Measurements from ENCODE around the gene FBLN1. TPM values are rescaled to one million over a fixed set of nuclear protein-coding genes. Genes with fewer than 3 reads are reported as not detected.
"Not testable (repeated sequence)": the region's sequence is repeated elsewhere in the genome, so short reads cannot be mapped to it uniquely, and the experiment has no call there.

The FBLN1 gene
- total RNA-seq, 1 donor from 2014 or later, result 307 TPM

- TF ChIP-seq CTCF (IDR thresholded peaks at IDR 0.05), result no peak
- no peak for DNase-seq
- intact Hi-C loops (cut with DNase I), result no loop called here
These were observed 118.0 kb downstream of the FBLN1 start for GRCh38 chr22:45620706-45621105.

GRCh38 chr22:45621836-45622600 is 119.3 kb downstream of the FBLN1 start:
- no peak for DNase-seq
- no peak for TF ChIP-seq CTCF (IDR thresholded peaks at IDR 0.05)
- no peak for ATAC-seq

More at GRCh38 chr22:45620706-45621105, 118.0 kb downstream of the FBLN1 start:
- no peak overlapping the region for H3K4me3 ChIP-seq
- no peaks in the 10 kb centered on the region for H3K9me3 ChIP-seq
- no peak overlapping the region for H3K27ac ChIP-seq
- peaks cover 8% of the 10 kb centered on the region for H3K4me1 ChIP-seq
- H3K27me3 ChIP-seq (ENCODE audit: low read depth), result peaks cover 3% of the 10 kb centered on the region
- no peaks in the 10 kb centered on the region for H3K36me3 ChIP-seq
- peak in 1 of 2 donors; percentile 31 for ATAC-seq

GRCh38 chr22:45623464-45624145 is 120.9 kb downstream of the FBLN1 start:
- peak in 1 of 2 donors; percentile 31 for ATAC-seq
- intact Hi-C loops (cut with DNase I); H3K36me3 ChIP-seq; H3K9me3 ChIP-seq; H3K27me3 ChIP-seq (ENCODE audit: low read depth); H3K4me1 ChIP-seq; DNase-seq; H3K27ac ChIP-seq; H3K4me3 ChIP-seq: not testable (repeated sequence)

More at GRCh38 chr22:45621836-45622600, 119.3 kb downstream of the FBLN1 start:
- Histone ChIP-seq H3K9me3 (no peaks in the 10 kb centered on the region), H3K4me1 (peaks cover 8% of the 10 kb centered on the region), H3K4me3 (no peak overlapping the region), H3K27me3 (ENCODE audit: low read depth) (peaks cover 3% of the 10 kb centered on the region), H3K36me3 (no peaks in the 10 kb centered on the region), H3K27ac (no peak overlapping the region)
- intact Hi-C loops (cut with DNase I), result no loop called here

- DNase-seq, result peak; percentile 60
- H3K27ac ChIP-seq, result no peak overlapping the region
- peak; percentile 65 to 85 for ATAC-seq
- intact Hi-C loops (cut with DNase I), result no loop called here
- peaks cover 8% of the 10 kb centered on the region for H3K27me3 ChIP-seq (ENCODE audit: low read depth)
- H3K4me1 ChIP-seq, result peaks cover 8% of the 10 kb centered on the region
- no peak for TF ChIP-seq CTCF (IDR thresholded peaks at IDR 0.05)
- H3K9me3 ChIP-seq, result no peaks in the 10 kb centered on the region
- no peak overlapping the region for H3K4me3 ChIP-seq
- H3K36me3 ChIP-seq, result no peaks in the 10 kb centered on the region
These were observed 123.5 kb downstream of the FBLN1 start for GRCh38 chr22:45626198-45626651.

- no peak for TF ChIP-seq CTCF (IDR thresholded peaks at IDR 0.05)
- H3K27me3 ChIP-seq (ENCODE audit: low read depth), result peaks cover 12% of the 10 kb centered on the region
- intact Hi-C loops (cut with DNase I), result no loop called here
- no peak overlapping the region for H3K4me3 ChIP-seq
- ATAC-seq (no peak), DNase-seq (peak; percentile 22)
- no peaks in the 10 kb centered on the region for H3K9me3 ChIP-seq
- H3K4me1 ChIP-seq, result peaks cover 8% of the 10 kb centered on the region
- no peaks in the 10 kb centered on the region for H3K36me3 ChIP-seq
- H3K27ac ChIP-seq, result no peak overlapping the region
These were observed 125.0 kb downstream of the FBLN1 start for GRCh38 chr22:45627489-45628233.
